ENCODE measurements around the gene YTHDF2. TPM values are rescaled to one million over a fixed set of nuclear protein-coding genes. Genes with fewer than 3 reads are reported as not detected.

Gene YTHDF2
- total and polyA plus RNA-seq, 2 donors from 2014 or later, result 38.2 to 61.0 TPM

DNA sequence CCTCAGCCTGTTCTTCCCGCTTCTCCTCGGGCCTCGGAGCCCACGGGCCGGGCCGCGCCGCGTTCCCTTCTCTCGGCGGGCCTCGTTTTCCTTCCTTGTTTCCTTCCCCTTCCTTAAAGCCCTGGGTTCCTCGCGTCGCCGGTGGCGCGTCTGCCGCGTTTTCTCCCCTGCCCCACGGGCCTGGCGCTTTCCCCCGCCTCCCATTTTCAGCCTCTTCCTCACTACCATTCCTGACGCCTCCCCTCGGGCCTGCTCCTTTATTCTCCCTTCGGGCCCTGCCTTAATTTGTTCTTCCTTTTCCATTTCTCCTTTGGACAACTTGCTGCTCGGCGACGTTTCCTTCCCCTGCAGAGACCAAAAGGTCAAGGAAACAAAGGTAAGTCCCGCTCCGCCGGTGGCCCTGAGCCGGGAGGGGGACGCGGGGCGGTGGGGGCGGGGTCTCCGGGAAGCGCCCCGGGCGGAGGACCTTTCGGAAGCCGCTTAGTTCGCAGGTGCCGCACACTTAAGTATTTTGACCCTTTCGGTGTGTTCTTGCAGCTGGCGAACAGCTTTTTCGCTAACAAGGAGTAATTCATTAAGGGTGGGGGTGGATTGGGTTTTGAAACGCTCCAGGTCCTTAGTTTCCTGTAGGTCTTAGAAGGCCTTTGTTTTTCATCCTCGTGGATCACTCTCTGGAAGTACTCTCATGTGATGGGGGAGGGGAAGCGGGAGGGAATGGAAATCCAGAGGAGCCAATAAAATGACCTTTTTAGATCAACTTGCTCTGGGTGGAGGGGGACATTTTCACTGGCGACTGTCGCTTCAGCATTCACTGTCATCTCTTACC is 780 bp downstream of the YTHDF2 start:
- peaks cover 3 to 15% (median 13%) of the 10 kb centered on the region in 3 donors for H3K4me1 ChIP-seq (ENCODE audit: control insufficient read depth in 2 of 3, insufficient read depth in 2 of 3, low read depth in 1 of 3, low read length in 3 of 3)
- intact Hi-C loops (cut with DNase I), result no loop called here

DNA sequence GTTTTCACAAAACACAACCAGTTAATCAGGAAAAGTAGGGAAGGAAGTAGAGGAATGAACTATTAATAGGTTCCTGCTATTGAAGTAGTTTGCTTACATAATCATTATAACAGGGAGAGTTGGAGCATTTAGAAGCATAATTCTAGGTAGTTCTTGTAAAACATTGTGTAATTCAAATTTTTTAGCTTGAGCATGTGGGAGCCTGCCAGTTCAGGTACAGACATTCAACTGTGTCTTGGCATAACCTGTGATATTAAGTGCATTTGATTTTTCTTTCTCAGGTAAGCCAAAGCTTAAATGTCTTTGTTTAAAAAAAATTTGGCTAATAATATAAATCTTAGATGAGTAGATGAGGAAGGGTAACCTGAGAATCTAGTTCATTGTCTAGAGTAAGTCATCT is 3.4 kb downstream of the YTHDF2 start:
- H3K9ac ChIP-seq (ENCODE audit: low read length in 3 of 3), result no peak overlapping the region
- H3K4me1 ChIP-seq (ENCODE audit: control insufficient read depth in 2 of 3, insufficient read depth in 2 of 3, low read depth in 1 of 3, low read length in 3 of 3), result peaks cover 7 to 20% (median 16%) of the 10 kb centered on the region in 3 donors
- H3K4me3 ChIP-seq (ENCODE audit: low read length in 3 of 3), result no peak overlapping the region
- DNase-seq, result no peak
- no peak for TF ChIP-seq CTCF (IDR thresholded peaks at IDR 0.05; ENCODE audit: borderline replicate concordance, extremely low read depth, insufficient read depth)
- no peak for FAIRE-seq
- H3K9me3 ChIP-seq (ENCODE audit: control insufficient read depth in 2 of 3, insufficient read depth in 1 of 3, low read length in 3 of 3), result no peaks in the 10 kb centered on the region
- intact Hi-C loops (cut with DNase I), result no loop called here
- H3K27me3 ChIP-seq (ENCODE audit: control insufficient read depth, insufficient read depth, low read length), result no peaks in the 10 kb centered on the region
- peaks cover 13 to 42% (median 25%) of the 10 kb centered on the region in 3 donors for H3K36me3 ChIP-seq (ENCODE audit: control insufficient read depth in 2 of 3, insufficient read depth in 3 of 3, low read length in 3 of 3)
- no peak overlapping the region for H3K27ac ChIP-seq (ENCODE audit: low read depth in 2 of 2, low read length in 2 of 2)

More for the DNA sequence above, 780 bp downstream of the YTHDF2 start:
- Histone ChIP-seq H3K9ac (ENCODE audit: low read length in 3 of 3) (peak overlapping the region; percentile 72 to 86 (median 76)), H3K27me3 (ENCODE audit: control insufficient read depth, insufficient read depth, low read length) (no peaks in the 10 kb centered on the region), H3K36me3 (ENCODE audit: control insufficient read depth in 2 of 3, insufficient read depth in 3 of 3, low read length in 3 of 3) (peaks cover under 1 to 21% (median 8%) of the 10 kb centered on the region in 3 donors), H3K9me3 (ENCODE audit: control insufficient read depth in 2 of 3, insufficient read depth in 1 of 3, low read length in 3 of 3) (no peaks in the 10 kb centered on the region), H3K4me3 (ENCODE audit: low read length in 3 of 3) (peak overlapping the region; percentile 73 to 88 (median 87)), H3K27ac (ENCODE audit: low read depth in 2 of 2, low read length in 2 of 2) (peak overlapping the region; percentile 91 to 94)
- no peak for TF ChIP-seq CTCF (IDR thresholded peaks at IDR 0.05; ENCODE audit: borderline replicate concordance, extremely low read depth, insufficient read depth)
- DNase-seq, result peak; percentile 72 to 88 (median 84)
- FAIRE-seq, result no peak

DNA sequence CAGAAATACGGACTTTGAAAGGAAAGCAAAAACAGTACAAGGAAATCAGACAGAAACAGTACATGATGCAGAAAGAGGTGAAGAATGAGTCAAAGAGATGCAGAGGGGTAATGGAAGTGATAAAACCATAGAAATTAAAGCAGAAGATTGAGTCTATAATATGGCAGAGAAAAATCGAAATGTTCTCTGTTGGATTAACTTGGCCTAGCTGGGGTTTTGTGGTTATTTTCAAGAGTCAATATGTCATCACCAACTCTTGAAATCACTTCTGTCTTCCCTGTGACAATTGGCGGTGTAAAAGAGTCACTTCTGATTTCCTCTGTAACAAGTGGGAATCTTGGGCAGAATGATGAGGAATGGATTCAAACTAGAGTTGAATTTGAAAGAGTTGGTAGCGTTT is 7.4 kb downstream of the YTHDF2 start:
- TF ChIP-seq CTCF (IDR thresholded peaks at IDR 0.05; ENCODE audit: borderline replicate concordance, extremely low read depth, insufficient read depth), result no peak
- no peaks in the 10 kb centered on the region for H3K9me3 ChIP-seq (ENCODE audit: control insufficient read depth in 2 of 3, insufficient read depth in 1 of 3, low read length in 3 of 3)
- H3K4me3 ChIP-seq (ENCODE audit: low read length in 3 of 3), result no peak overlapping the region
- DNase-seq (no peak), FAIRE-seq (no peak)
- H3K27me3 ChIP-seq (ENCODE audit: control insufficient read depth, insufficient read depth, low read length), result no peaks in the 10 kb centered on the region
- intact Hi-C loops (cut with DNase I), result no loop called here
- no peak overlapping the region for H3K27ac ChIP-seq (ENCODE audit: low read depth in 2 of 2, low read length in 2 of 2)
- no peak overlapping the region for H3K9ac ChIP-seq (ENCODE audit: low read length in 3 of 3)
- H3K36me3 ChIP-seq (ENCODE audit: control insufficient read depth in 2 of 3, insufficient read depth in 3 of 3, low read length in 3 of 3), result peaks cover 15 to 37% (median 21%) of the 10 kb centered on the region in 3 donors
- H3K4me1 ChIP-seq (ENCODE audit: control insufficient read depth in 2 of 3, insufficient read depth in 2 of 3, low read depth in 1 of 3, low read length in 3 of 3), result peaks cover 6 to 18% (median 13%) of the 10 kb centered on the region in 3 donors
